SK-N-MC (cell line): Measurements from ENCODE around the gene GPR84.

ENCODE experiments used
- DNase-seq: peaks from one replicate; pipeline ENCODE4 v3.0.0-alpha.2; 2011; ENCODE audit warnings: low read depth, low spot score
- H3K27ac ChIP-seq: fragments of 200-600 bp; sonication (generic); 2 replicates; pipeline ENCODE4 v1.5.1; 2016; ENCODE audit warnings: mixed run types
- H3K36me3 ChIP-seq: fragments of 200-600 bp; sonication (generic); 2 replicates; pipeline ENCODE4 v1.6.1; 2017; ENCODE audit warnings: antibody characterized with exemption, low read length, mixed read lengths; ENCODE audit not compliant: insufficient read depth
- H3K4me3 ChIP-seq: fragments of 200-600 bp; sonication (generic); 2 replicates; pipeline ENCODE4 v1.5.1; 2016
- H3K9ac ChIP-seq: fragments of 200-600 bp; sonication (generic); 2 replicates; pipeline ENCODE4 v1.8.0; 2017; ENCODE audit warnings: mixed run types, mixed read lengths; ENCODE audit not compliant: insufficient read length
- H3K9me3 ChIP-seq: fragments of 200-600 bp; sonication (generic); 2 replicates; pipeline ENCODE4 v1.6.1; 2017; ENCODE audit warnings: low read depth, mild to moderate bottlenecking, antibody characterized with exemption, low read length, moderate library complexity, mixed read lengths
- EZH2 ChIP-seq: fragments of 200-600 bp; sonication (generic); IDR thresholded peaks from one replicate; pipeline ENCODE4 v1.6.1; 2017; ENCODE audit warnings: antibody characterized with exemption
- FOXP2 ChIP-seq: optimal IDR thresholded peaks from 2 replicates; pipeline ENCODE3; 2011; ENCODE audit warnings: mild to moderate bottlenecking, moderate library complexity; ENCODE audit not compliant: insufficient read depth; ENCODE audit errors: extremely low read length, control extremely low read depth
- POLR2AphosphoS5 ChIP-seq: IDR thresholded peaks from 2 replicates; pipeline ENCODE4 v1.6.1; 2012; ENCODE audit warnings: mild to moderate bottlenecking, low read depth, low read length, borderline replicate concordance

Gene GPR84

DNA sequence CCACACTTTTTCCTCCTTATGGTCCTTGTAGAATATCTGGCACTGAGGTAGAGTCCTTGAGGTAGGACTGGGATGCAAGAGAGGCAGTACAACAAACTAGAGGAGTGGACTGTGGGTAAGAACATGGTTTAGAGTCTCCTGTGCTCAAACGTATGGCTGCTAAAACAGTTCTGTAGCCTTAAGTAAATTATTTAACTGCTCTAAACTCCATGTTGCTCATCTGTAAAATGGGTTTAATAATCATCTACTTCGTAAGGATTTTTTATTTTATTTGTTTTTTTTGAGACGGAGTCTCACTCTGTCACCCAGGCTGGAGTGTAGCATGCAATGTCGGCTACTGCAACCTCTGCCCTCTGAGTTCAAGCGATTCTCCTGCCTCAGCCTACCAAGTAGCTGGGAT lies 42.9 kb downstream of the GPR84 start:
- H3K36me3 ChIP-seq: no peaks in the 10 kb centered on the region
- H3K4me3 ChIP-seq: no peak overlapping the region
- TF ChIP-seq POLR2AphosphoS5 (no peak), EZH2 (no peak), FOXP2 (no peak)
- H3K9me3 ChIP-seq: no peaks in the 10 kb centered on the region
- DNase-seq: no peak
- H3K27ac ChIP-seq: no peak overlapping the region
- H3K9ac ChIP-seq: no peak overlapping the region
